A549 (cell line): ENCODE measurements around the gene RBM6. TPM values are rescaled to one million over a fixed set of nuclear protein-coding genes. Genes with fewer than 3 reads are reported as not detected.

Experiments used
- ATAC-seq, 2 experiments: fragments of 200-7000 bp in 1 of 2; fragments of >200 bp in 1 of 2; cut with Nextera tagmentation in 1 of 2; cut with Tn5 transposase in 1 of 2; 3 replicates each; pipeline versions ENCODE4 v1.8.0 to v1.9.1; 2018 to 2020; ENCODE audit warnings: mild to moderate bottlenecking in 1 of 2, moderate library complexity in 1 of 2
- CTCF ChIA-PET: fragments of 300-600 bp; sonication (Branson Sonifier 250); formaldehyde crosslinking; extraction: SDS; loops from one replicate; lab custom pipeline; 2021; ENCODE audit warnings: antibody characterized with exemption, inconsistent platforms; lab: Yijun Ruan, JAX
- POLR2A ChIA-PET: fragments of 350-600 bp; formaldehyde crosslinking; extraction: SDS; loops from one replicate; lab custom pipeline; 2021; ENCODE audit warnings: antibody characterized with exemption, inconsistent platforms; lab: Yijun Ruan, JAX
- DNase-seq, 2 experiments: peaks; one replicate each; pipeline versions ENCODE4 v3.0.0 to v3.0.0-alpha.2; 2011 to 2016; ENCODE audit warnings: low read depth in 1 of 2, low spot score in 1 of 2
- FAIRE-seq: peaks from 2 replicates; lab custom pipeline; 2011; peaks lifted over from hg19 to GRCh38; lab: Jason Lieb, UNC
- H3K27ac ChIP-seq, 2 experiments: fragments of >200 bp; sonication (Bioruptor Twin); formaldehyde crosslinking; 3 replicates each; pipeline ENCODE4 v1.5.1; 2016 to 2017
- H3K4me1 ChIP-seq: fragments of >200 bp; sonication (Bioruptor Twin); formaldehyde crosslinking; 3 replicates; pipeline ENCODE4 v1.6.1; 2016
- H3K4me2 ChIP-seq: fragments of >200 bp; sonication (Bioruptor Twin); formaldehyde crosslinking; 3 replicates; pipeline ENCODE4 v1.6.1; 2016
- H3K4me3 ChIP-seq: fragments of >200 bp; sonication (Bioruptor Twin); formaldehyde crosslinking; 3 replicates; pipeline ENCODE4 v1.5.1; 2016
- H3K9me3 ChIP-seq: fragments of >200 bp; sonication (Bioruptor Twin); formaldehyde crosslinking; 3 replicates; pipeline ENCODE4 v1.6.1; 2016
- ATOH8 ChIP-seq: fragments of 250-450 bp; sonication (Bioruptor Pico); IDR thresholded peaks from 2 replicates; pipeline ENCODE4 v1.5.0; 2020; ENCODE audit warnings: low read depth, mild to moderate bottlenecking, moderate library complexity
- BHLHE40 ChIP-seq: IDR thresholded peaks from 2 replicates; pipeline ENCODE4 v1.6.1; 2012; ENCODE audit warnings: low read depth, low read length, inconsistent platforms
- CBX2 ChIP-seq: fragments of 200-600 bp; sonication (generic); IDR thresholded peaks from 2 replicates; pipeline ENCODE4 v1.6.1; 2016; ENCODE audit warnings: low read depth, mild to moderate bottlenecking, borderline replicate concordance
- CHD2 ChIP-seq: fragments of 150-350 bp; IDR thresholded peaks from 2 replicates; pipeline ENCODE4 v1.6.1; 2014; ENCODE audit warnings: low read length; ENCODE audit not compliant: partially characterized antibody
- CHD4 ChIP-seq: fragments of 200-600 bp; sonication (generic); IDR thresholded peaks from 2 replicates; pipeline ENCODE4 v1.6.1; 2016; ENCODE audit warnings: antibody characterized with exemption, mild to moderate bottlenecking, borderline replicate concordance
- EHMT2 ChIP-seq: fragments of 200-600 bp; sonication (generic); IDR thresholded peaks from 2 replicates; pipeline ENCODE4 v1.6.1; 2016; ENCODE audit warnings: antibody characterized with exemption, low read depth, mild to moderate bottlenecking, moderate library complexity
- ESRRA ChIP-seq: fragments of 150-350 bp; IDR thresholded peaks from 2 replicates; pipeline ENCODE4 v1.6.1; 2014; ENCODE audit warnings: mild to moderate bottlenecking, low read length, borderline replicate concordance
- FOSB ChIP-seq: fragments of 250-450 bp; sonication (Bioruptor Pico); IDR thresholded peaks from 2 replicates; pipeline ENCODE4 v1.5.0; 2020; ENCODE audit warnings: mild to moderate bottlenecking, moderate library complexity
- FOSL2 ChIP-seq, 2 experiments: fragments of 450-650 bp in 1 of 2; fragments of >200 bp in 1 of 2; sonication (Bioruptor Twin) in 1 of 2; formaldehyde crosslinking; IDR thresholded peaks; 2 replicates each; pipeline versions ENCODE4 v1.5.0 to v1.6.1; 2016 to 2020; ENCODE audit warnings: mild to moderate bottlenecking in 1 of 2, moderate library complexity in 1 of 2
- GATA3 ChIP-seq: IDR thresholded peaks from 2 replicates; pipeline ENCODE4 v1.6.1; 2012; ENCODE audit warnings: borderline replicate concordance
- HDAC2 ChIP-seq: fragments of 200-600 bp; sonication (generic); IDR thresholded peaks from 2 replicates; pipeline ENCODE4 v1.6.1; 2016
- HOXB13 ChIP-seq: fragments of 250-450 bp; sonication (Bioruptor Pico); IDR thresholded peaks from 2 replicates; pipeline ENCODE4 v1.5.0; 2020; ENCODE audit warnings: low read depth, mild to moderate bottlenecking, moderate library complexity
- JUN ChIP-seq, 2 experiments: fragments of >200 bp; sonication (Bioruptor Twin); formaldehyde crosslinking; IDR thresholded peaks; 2 replicates in 1 of 2; 3 replicates in 1 of 2; pipeline ENCODE4 v1.6.1; 2016 to 2017
- KDM5A ChIP-seq: fragments of 200-600 bp; sonication (generic); IDR thresholded peaks from 2 replicates; pipeline ENCODE4 v1.6.1; 2016; ENCODE audit warnings: antibody characterized with exemption, mild to moderate bottlenecking
- MAFK ChIP-seq: fragments of 450-650 bp; IDR thresholded peaks from 2 replicates; pipeline ENCODE4 v1.6.1; 2014; ENCODE audit not compliant: partially characterized antibody
- NPAS2 ChIP-seq: fragments of 250-450 bp; sonication (Bioruptor Pico); IDR thresholded peaks from 2 replicates; pipeline ENCODE4 v1.8.0; 2022; ENCODE audit warnings: mild to moderate bottlenecking, moderate library complexity, borderline replicate concordance
- POLR2AphosphoS2 ChIP-seq: conservative IDR thresholded peaks from 2 replicates; pipeline ENCODE4 v1.6.1; 2012; ENCODE audit warnings: low read length, improper control_type of control experiment, inconsistent platforms
- RARB ChIP-seq: fragments of 250-450 bp; sonication (Bioruptor Pico); IDR thresholded peaks from 2 replicates; pipeline ENCODE4 v1.8.0; 2021; ENCODE audit warnings: mild to moderate bottlenecking, moderate library complexity
- RFX5 ChIP-seq: fragments of 450-650 bp; IDR thresholded peaks from 2 replicates; pipeline ENCODE4 v1.7.1; 2014; ENCODE audit warnings: antibody characterized with exemption, mild to moderate bottlenecking, moderate library complexity
- RNF2 ChIP-seq: fragments of 200-600 bp; sonication (generic); IDR thresholded peaks from 2 replicates; pipeline ENCODE4 v1.6.1; 2016; ENCODE audit warnings: low read depth, mild to moderate bottlenecking, antibody characterized with exemption, moderate library complexity, borderline replicate concordance
- TP53 ChIP-seq: fragments of 250-450 bp; sonication (Bioruptor Pico); IDR thresholded peaks from 2 replicates; pipeline ENCODE4 v1.5.0; 2021; ENCODE audit warnings: mild to moderate bottlenecking, moderate library complexity
- USF2 ChIP-seq: fragments of 450-650 bp; IDR thresholded peaks from 2 replicates; pipeline ENCODE4 v1.6.1; 2014; ENCODE audit warnings: antibody characterized with exemption
- ZC3H11A ChIP-seq: fragments of 450-650 bp; IDR thresholded peaks from 2 replicates; pipeline ENCODE4 v1.6.1; 2014; ENCODE audit warnings: antibody characterized with exemption, mild to moderate bottlenecking
- ZNF302 ChIP-seq: fragments of 250-450 bp; sonication (Bioruptor Pico); IDR thresholded peaks from 2 replicates; pipeline ENCODE4 v1.9.0; 2021; ENCODE audit warnings: inconsistent platforms, mild to moderate bottlenecking, moderate library complexity
- ZSCAN20 ChIP-seq: fragments of 250-450 bp; sonication (Bioruptor Pico); IDR thresholded peaks from 2 replicates; pipeline ENCODE4 v1.8.0; 2022; ENCODE audit warnings: mild to moderate bottlenecking, moderate library complexity
- WGBS: methylation state at CpG from one replicate; pipeline ENCODE4 v1.1.6; 2017; ENCODE audit errors: missing lambda C conversion rate; 5-methylcytosine and 5-hydroxymethylcytosine counted together
- polyA plus RNA-seq, 4 experiments: library from polyadenylated mRNA; depleted of rRNA in 3 of 4; stranded (reverse); fragments of >200 nt; fragmentation: RNase III in 1 of 4; extraction: RNeasy Plus Mini Kit Qiagen cat#74134 plus additional on column Dnase treatment in 1 of 4; gene quantifications; 2 replicates in 3 of 4; 3 replicates in 1 of 4; pipeline ENCODE4 v1.2.3, GENCODE V29; 2011 to 2017

Gene RBM6
- polyA plus RNA-seq, 2 of the 4 experiments (the other 2 are of a cell fraction) = 40.4 to 44.2 TPM

- TF ChIP-seq CHD4 (no peak), ESRRA (no peak)
Observed at GRCh38 chr3:50102558-50102957, 162.6 kb downstream of the RBM6 start (continued).

GRCh38 chr3:50111757-50112156 lies 171.8 kb downstream of the RBM6 start:
- no peak overlapping the region for H3K4me2 ChIP-seq
- DNase-seq (no peak), ATAC-seq (no peak), FAIRE-seq (no peak)
- WGBS = 95% methylated on average over 4 of the region's 5 CpGs
- ChIA-PET CTCF (interaction anchor here (2.0 to 4.1 kb wide), 2 partner anchors 10 to 77 kb away, joined by 6 to 23 read pairs; no protein-coding TSS in a partner anchor), POLR2A (no interaction called here)
- no peak overlapping the region for H3K4me3 ChIP-seq
- no peak overlapping the region for H3K27ac ChIP-seq
- no peaks in the 10 kb centered on the region for H3K4me1 ChIP-seq
- no peak for TF ChIP-seq USF2
- TF ChIP-seq RARB (CRISPR knock-in tag) = no peak
- TF ChIP-seq KDM5A = no peak
- no peak for TF ChIP-seq ZC3H11A
- TF ChIP-seq TP53 (CRISPR knock-in tag) = no peak
- no peak for TF ChIP-seq FOSB (CRISPR knock-in tag)
- TF ChIP-seq MAFK = no peak
- TF ChIP-seq CHD2 = no peak
- no peak for TF ChIP-seq HOXB13 (CRISPR knock-in tag)
- no peak for TF ChIP-seq FOSL2 (IDR thresholded peaks at IDR 0.05)
- no peak for TF ChIP-seq FOSL2 (CRISPR knock-in tag; IDR thresholded peaks at IDR 0.05)
- TF ChIP-seq CBX2 = no peak
- no peak for TF ChIP-seq BHLHE40
- TF ChIP-seq NPAS2 (CRISPR knock-in tag) = no peak
- TF ChIP-seq JUN (IDR thresholded peaks at IDR 0.05) = no peak
- TF ChIP-seq RNF2 = no peak
- no peak for TF ChIP-seq ZSCAN20
- TF ChIP-seq CHD4 = no peak
- TF ChIP-seq EHMT2 = no peak
- no peaks in the 10 kb centered on the region for H3K9me3 ChIP-seq

DNA sequence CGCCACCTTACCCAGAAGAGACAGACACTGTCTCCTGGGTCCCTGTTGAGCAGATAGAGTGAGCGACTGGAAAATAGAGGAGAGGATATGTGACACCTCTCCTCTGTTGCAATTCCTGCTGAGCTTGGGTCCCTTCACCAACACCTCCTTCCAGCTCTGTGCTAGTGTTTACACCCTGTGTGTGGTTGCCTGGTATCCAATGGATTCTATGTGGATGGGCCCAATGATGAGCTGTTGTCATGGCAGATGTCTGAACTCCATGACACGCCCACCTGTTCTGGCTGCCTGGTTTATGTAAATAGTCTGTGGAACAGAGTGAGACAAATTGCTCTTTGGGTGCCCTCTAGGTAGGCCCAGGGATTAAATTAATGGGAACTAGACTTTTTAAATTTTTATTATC lies 172.5 kb downstream of the RBM6 start:
- Histone ChIP-seq H3K4me2 (no peak overlapping the region), H3K4me1 (no peaks in the 10 kb centered on the region), H3K27ac (no peak overlapping the region), H3K9me3 (no peaks in the 10 kb centered on the region), H3K4me3 (no peak overlapping the region)
- FAIRE-seq = no peak
- 100% methylated on average over 3 of the region's 3 CpGs for WGBS
- peak; percentile 47 to 71; a peak in 4 of 6 replicates for ATAC-seq
- ChIA-PET POLR2A (no interaction called here), CTCF (interaction anchor here (2.0 to 4.1 kb wide), 2 partner anchors 9 to 77 kb away, joined by 6 to 23 read pairs; no protein-coding TSS in a partner anchor)
- DNase-seq = peak in 1 of 2 experiments; percentile 42
- TF ChIP-seq ATOH8 (CRISPR knock-in tag) = no peak
- TF ChIP-seq RFX5 = no peak
- no peak for TF ChIP-seq RARB (CRISPR knock-in tag)
- no peak for TF ChIP-seq POLR2AphosphoS2
- TF ChIP-seq GATA3 = no peak
- no peak for TF ChIP-seq ZNF302 (CRISPR knock-in tag)
- TF ChIP-seq HDAC2 = no peak
